Lower leg skin (tissue), 3 donors: Measurements from ENCODE around the gene POU2AF1.

Source experiments
- CTCF ChIP-seq, 3 donors: fragments of 450-650 bp; IDR thresholded peaks; one replicate each; pipeline ENCODE4 v1.5.1; 2016; ENCODE audit warnings: antibody characterized with exemption in 3 of 3, mild to moderate bottlenecking in 3 of 3, moderate library complexity in 2 of 3
- POLR2A ChIP-seq, 2 donors: fragments of 450-650 bp; IDR thresholded peaks; one replicate each; pipeline ENCODE4 v1.6.1; 2016 to 2017; ENCODE audit warnings: antibody characterized with exemption in 2 of 2, mild to moderate bottlenecking in 1 of 2, moderate library complexity in 1 of 2

GRCh38 chr11:111307472-111308108, 71.5 kb downstream of the POU2AF1 start:
- TF ChIP-seq POLR2A (IDR thresholded peaks at IDR 0.05) (no peak), CTCF (IDR thresholded peaks at IDR 0.05) (no peak)
